Stromal cell of bone marrow (primary cell): ENCODE results near the gene ADARB2.
"Not testable (repeated sequence)": the region's sequence is repeated elsewhere in the genome, so short reads cannot be mapped to it uniquely, and the experiment has no call there.

Experiments used
- DNase-seq: peaks from one replicate; pipeline ENCODE4 v3.0.0-alpha.2; 2012; ENCODE audit warnings: low read depth

The ADARB2 gene

DNA sequence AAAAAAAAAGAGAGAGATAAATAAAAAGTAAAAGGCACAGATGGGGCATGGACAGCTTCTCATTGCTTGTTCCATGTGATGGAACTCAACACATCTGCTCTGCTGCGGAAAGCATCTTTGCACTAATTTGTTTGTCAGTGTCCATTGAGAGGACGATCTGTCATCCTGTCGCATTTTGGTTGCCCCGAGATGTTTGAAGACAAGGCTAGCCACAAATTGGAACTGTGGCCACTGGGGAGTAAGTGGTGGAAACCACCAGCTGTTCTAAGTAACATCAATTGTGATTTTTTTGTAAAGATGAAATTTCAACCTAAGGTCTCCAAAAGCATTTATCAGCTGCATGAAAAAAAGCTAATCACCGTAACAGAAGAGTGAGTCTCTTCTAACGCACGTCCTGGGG, 312.7 kb downstream of the ADARB2 start:
- DNase-seq, result no peak

GRCh38 chr10:1423676-1424253, 313.6 kb downstream of the ADARB2 start:
- no peak for DNase-seq

DNA sequence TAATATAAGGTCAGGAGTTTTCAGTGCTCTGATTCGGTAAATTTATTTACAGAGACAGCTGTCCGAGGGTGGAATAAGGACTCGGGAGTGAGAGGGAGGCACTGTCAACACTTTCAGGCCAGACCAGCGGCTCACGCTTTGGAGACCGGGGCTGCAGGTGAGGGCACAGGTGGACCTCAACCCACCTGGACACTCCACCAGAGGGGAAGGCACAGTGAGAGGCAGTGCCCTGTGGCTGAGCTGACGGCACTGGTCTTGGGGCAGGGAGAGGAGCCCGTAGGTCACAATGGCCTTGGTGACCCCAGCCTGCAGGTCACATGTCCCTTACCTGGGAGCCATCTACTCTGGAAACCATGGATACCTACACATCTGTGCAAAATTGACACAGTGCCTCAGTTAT, 315.1 kb downstream of the ADARB2 start:
- no peak for DNase-seq

GRCh38 chr10:1420661-1421362, 316.5 kb downstream of the ADARB2 start:
- DNase-seq, result no peak

- no peak for DNase-seq
Observed at GRCh38 chr10:1419796-1420610, 317.3 kb downstream of the ADARB2 start.

- no peak for DNase-seq
Observed at GRCh38 chr10:1418031-1418550, 319.2 kb downstream of the ADARB2 start.

DNA sequence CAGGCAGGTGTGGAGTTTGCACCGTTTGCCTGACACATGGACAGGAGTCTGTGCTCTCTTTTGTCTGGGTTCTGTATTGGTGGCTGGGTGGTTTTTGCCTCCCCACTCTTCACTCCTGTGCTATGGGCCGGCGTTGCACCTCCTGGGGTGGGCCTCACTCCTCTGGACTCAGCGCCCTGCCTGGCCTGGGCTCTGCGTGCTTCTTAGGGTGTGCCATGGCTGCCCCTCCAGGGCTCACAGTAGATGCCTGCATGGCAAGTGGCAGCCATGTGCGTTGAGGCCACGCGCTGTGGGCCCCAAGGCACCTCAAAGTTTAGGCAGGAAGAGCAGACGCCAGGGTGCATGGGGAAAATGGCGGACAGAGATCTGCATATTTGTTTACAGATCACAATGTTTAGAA, 319.8 kb downstream of the ADARB2 start:
- no peak for DNase-seq

- DNase-seq, result no peak
Observed at GRCh38 chr10:1416456-1417037, 320.8 kb downstream of the ADARB2 start.

DNA sequence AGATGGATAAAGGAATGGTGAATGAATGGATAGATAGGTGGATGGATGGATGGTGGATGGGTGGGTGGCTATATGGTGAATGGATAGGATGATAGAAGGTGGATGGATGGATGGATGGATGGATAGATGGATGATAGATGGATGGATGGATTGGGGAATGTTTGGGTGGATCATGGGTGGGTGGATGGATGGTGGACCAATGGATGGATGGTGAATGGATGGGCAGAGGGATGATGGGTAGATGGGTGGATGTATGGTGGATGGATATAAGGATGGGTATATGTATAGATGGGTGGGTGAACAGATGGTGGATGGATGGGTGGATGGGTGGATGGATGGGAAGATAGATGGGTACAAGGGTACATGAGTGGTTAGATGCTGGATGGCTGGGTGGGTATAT, 322.4 kb downstream of the ADARB2 start:
- DNase-seq, result no peak

DNA sequence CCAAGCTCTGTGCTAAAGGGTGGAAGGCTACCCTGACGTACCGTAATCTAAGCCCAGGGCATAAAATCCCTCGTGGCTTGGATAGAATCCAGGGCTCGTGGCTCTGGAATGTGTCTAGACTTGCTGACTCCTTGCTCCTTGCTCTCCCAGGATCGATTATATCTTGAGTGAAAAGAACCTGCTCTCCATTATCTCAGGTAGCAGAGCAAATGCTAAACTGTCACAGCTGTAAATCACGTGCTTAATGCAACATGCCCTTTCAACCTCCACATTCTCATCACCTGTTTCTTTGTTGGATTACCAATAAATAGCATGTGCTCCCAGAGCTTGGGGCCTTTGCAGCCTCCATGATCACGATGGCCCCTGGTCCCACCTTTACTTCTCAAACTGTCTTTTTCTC, 323.0 kb downstream of the ADARB2 start:
- DNase-seq, result not testable (repeated sequence)

- no peak for DNase-seq
Observed at GRCh38 chr10:1413823-1414222, 323.5 kb downstream of the ADARB2 start.

GRCh38 chr10:1413256-1413655, 324.1 kb downstream of the ADARB2 start:
- DNase-seq, result no peak

DNA sequence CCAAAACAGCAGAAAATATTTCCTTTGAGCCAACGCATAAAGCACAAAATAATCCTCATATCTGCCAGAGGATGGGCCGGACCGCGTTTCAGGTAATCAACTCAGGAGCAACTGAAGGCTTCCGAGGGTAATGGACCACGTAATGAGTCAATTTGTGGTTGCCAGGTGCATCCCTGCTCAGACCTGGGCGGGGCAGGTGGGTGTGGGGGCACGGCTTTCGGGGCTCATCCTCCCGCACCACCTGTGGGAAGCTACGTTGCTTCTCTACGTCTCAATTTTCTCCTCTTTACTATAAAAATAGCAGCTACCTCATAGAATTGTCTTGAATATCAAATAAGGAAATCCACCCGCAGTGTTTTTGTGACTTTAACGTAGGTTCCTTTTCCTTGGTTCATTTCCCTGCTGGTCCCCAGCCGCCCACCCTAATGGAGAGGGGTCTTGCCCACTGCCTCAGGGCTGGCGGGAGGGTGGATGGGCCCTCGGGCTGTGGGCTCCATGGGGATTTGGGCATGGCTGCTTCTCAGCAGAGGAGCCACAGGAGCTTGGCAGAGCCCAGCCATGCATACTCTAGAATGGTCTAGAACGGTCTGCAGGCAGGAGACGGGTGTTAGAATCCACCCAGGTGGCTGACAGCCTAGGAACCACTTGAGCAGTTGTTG, 324.7 kb downstream of the ADARB2 start:
- DNase-seq, result no peak

DNA sequence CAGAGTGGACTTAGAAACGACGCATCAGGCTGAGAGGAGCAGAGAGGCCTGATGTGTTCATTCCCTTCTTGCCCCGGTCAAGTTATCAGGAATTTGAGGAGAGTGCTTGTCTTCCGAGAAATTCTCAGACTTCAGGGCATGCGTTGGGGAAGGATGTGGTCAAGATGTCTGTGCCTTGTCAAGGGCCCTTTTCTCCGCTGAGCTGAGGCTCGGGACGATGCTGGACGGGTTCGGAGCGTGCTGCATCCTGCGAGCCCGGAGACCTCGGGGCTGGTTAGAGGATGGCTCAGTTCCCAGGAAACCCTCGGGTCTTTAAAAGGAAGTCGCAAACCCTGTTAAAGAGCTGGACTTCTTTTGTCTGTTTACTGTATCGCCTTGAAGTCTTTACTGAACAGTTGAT, 325.4 kb downstream of the ADARB2 start:
- no peak for DNase-seq

DNA sequence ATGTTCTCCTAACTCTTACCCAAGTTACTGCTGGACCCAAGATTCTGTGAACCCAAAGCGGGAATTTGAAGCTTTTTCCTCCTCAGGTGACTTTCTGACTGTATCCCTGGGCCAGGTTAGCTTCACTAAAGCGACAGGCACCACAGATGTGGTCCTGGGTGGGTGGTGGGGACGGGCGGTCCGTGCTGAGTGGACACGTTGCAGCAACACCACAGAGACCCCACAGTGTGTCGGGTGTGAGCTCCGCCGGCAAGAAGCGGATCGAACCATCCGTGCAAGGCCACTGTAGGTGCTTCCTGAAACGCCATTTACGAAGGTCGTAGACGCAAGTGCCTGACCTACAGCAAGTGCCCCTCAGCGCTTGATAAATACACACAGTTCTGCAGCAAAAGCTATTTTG, 325.9 kb downstream of the ADARB2 start:
- no peak for DNase-seq

- no peak for DNase-seq
Observed at GRCh38 chr10:1410469-1411395, 326.6 kb downstream of the ADARB2 start.

GRCh38 chr10:1410032-1410431, 327.3 kb downstream of the ADARB2 start:
- no peak for DNase-seq

GRCh38 chr10:1409392-1409791, 327.9 kb downstream of the ADARB2 start:
- DNase-seq, result no peak

DNA sequence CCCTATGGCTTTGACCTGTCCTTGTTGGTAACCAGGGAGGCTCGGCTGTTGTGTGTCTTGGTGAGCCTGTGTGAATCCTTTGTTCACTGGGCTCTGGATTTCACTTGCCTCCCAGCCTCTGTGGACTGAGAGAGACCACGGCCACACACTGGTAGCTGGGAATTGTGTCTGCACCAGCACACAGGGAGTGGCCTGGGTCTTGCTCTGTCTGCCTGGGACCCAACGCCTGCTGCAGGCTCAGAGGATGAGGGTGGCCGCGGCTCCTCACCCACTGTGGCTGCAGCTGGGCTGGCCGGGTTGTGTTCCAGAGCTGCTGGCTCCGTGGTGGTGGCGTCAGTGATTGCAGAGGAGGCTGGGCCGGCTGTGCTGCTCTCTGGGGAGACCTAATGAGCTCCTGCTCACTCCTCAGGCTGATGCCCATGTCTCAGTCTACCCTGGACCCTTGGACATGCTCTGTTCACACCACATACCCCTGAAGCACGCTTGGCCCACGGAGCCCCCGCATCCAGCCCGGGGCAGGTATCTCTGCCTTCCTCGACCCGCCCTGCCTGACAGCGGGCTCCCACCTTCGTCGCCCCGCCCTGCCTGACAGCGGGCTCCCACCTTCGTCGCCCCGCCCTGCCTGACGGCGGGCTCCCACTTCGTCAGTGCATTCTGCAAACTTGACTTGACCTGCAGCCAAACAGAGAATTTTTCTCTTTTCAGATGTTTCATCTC, 328.5 kb downstream of the ADARB2 start:
- DNase-seq, result no peak
